Measurements from ENCODE around the gene CHRM4.

DNA sequence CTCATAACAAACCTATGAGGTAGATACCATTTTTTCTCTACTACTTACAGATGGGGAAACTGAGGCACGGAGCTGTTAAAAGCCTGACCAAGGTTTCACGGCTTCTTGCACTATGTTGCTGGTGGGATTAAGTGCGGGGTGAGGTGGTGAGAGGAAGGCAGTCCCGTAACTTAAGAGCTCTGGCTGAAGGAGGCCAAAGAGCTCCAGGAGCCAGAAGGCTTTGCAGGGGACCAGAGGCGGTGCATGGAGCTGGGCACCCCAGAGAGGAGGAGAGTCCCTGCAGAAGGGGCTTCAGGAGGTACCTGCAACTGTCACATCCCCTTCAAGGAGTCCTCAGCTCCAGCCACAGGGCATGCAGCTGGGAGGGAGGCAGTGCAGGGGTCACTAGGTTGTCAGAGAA, 4.1 kb downstream of the CHRM4 start:
- TF ChIP-seq, protein P1, sequence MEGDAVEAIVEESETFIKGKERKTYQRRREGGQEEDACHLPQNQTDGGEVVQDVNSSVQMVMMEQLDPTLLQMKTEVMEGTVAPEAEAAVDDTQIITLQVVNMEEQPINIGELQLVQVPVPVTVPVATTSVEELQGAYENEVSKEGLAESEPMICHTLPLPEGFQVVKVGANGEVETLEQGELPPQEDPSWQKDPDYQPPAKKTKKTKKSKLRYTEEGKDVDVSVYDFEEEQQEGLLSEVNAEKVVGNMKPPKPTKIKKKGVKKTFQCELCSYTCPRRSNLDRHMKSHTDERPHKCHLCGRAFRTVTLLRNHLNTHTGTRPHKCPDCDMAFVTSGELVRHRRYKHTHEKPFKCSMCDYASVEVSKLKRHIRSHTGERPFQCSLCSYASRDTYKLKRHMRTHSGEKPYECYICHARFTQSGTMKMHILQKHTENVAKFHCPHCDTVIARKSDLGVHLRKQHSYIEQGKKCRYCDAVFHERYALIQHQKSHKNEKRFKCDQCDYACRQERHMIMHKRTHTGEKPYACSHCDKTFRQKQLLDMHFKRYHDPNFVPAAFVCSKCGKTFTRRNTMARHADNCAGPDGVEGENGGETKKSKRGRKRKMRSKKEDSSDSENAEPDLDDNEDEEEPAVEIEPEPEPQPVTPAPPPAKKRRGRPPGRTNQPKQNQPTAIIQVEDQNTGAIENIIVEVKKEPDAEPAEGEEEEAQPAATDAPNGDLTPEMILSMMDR (conservative IDR thresholded peaks at IDR 0.05; ENCODE audit: low read length), result no peak
- TF ChIP-seq EZH2phosphoT487 (IDR thresholded peaks at IDR 0.05; ENCODE audit: borderline replicate concordance), result no peak
